Thyroid gland (tissue), 4 donors: ENCODE data around the gene ZNF423. TPM values are rescaled to one million over a fixed set of nuclear protein-coding genes. Genes with fewer than 3 reads are reported as not detected.

Source experiments
- DNase-seq, 2 donors: peaks; one replicate each; pipeline ENCODE4 v3.0.0-alpha.2; 2019
- H3K27ac ChIP-seq, 3 donors: fragments of 200-600 bp; sonication (generic); 1 replicate in 2 of 3; 2 replicates in 1 of 3; pipeline ENCODE4 v1.5.1; 2016 to 2019; ENCODE audit warnings: mild to moderate bottlenecking in 1 of 3, moderate library complexity in 1 of 3
- H3K27me3 ChIP-seq: fragments of 200-600 bp; sonication (generic); one replicate; pipeline ENCODE4 v1.5.1; 2019
- H3K36me3 ChIP-seq, 2 donors: fragments of 200-600 bp; sonication (generic); one replicate each; pipeline ENCODE4 v1.5.1; 2016 to 2019
- H3K4me1 ChIP-seq, 2 donors: fragments of 200-600 bp; sonication (generic); one replicate each; pipeline ENCODE4 v1.5.1; 2017 to 2019
- H3K4me3 ChIP-seq, 3 donors: fragments of 200-600 bp; sonication (generic); replicated peaks in 1 of 3; 1 replicate in 2 of 3; 2 replicates in 1 of 3; pipeline ENCODE4 v1.5.1; 2016; ENCODE audit warnings: mild to moderate bottlenecking in 1 of 3
- H3K9me3 ChIP-seq: fragments of 200-600 bp; sonication (generic); one replicate; pipeline ENCODE4 v1.5.1; 2017
- POLR2A ChIP-seq, 2 donors: fragments of 450-650 bp; IDR thresholded peaks; one replicate each; pipeline ENCODE4 v1.6.1; 2017; ENCODE audit warnings: antibody characterized with exemption in 2 of 2, mild to moderate bottlenecking in 2 of 2, moderate library complexity in 1 of 2
- WGBS, 2 donors: methylation state at CpG; one replicate each; pipeline ENCODE4 v1.1.5; 2017; 5-methylcytosine and 5-hydroxymethylcytosine counted together
- intact Hi-C: fragments of 100-400 bp; cut with DNase I; formaldehyde crosslinking; loops from one replicate; pipeline ENCODE4 v1.15.1; 2023
- total RNA-seq, 4 donors: library from RNA; depleted of rRNA; stranded (reverse); fragments of >200 nt; gene quantifications; one replicate each; pipeline ENCODE4 v1.2.3, GENCODE V29; 2016
- TF ChIP-seq, protein P1 (sequence below), 6 experiments: fragments of 200-600 bp in 3 of 6; fragments of 450-650 bp in 3 of 6; sonication (generic) in 3 of 6; IDR thresholded peaks; one replicate each; pipeline ENCODE4 v1.5.1; 2016 to 2019; ENCODE audit warnings: antibody characterized with exemption in 6 of 6, mild to moderate bottlenecking in 2 of 6, inconsistent platforms in 1 of 6, moderate library complexity in 1 of 6

The ZNF423 gene
- total RNA-seq, 4 donors from 2014 or later = 7.4 to 10.0 (median 8.5) TPM

DNA sequence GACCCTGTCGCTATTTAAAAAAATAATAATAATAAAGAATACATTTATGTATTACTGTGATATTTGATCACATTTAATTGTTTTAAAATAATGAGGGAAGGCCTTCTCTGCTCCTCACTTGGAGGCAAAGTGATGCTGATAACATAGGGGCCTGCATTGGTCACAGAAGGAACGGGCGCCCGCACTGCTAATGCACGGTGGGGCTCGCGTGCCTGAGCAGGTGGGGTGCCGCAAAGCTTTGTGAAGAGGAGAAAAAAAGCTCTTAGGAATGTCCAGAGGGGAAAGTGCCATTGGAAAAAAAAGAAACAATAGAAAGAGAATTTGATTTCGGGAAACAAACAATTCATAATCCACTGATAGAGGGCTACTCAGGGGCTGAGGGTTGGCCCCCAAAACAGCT lies 143.8 kb downstream of the ZNF423 start:
- intact Hi-C loops = no loop called here
- Histone ChIP-seq H3K4me3 (no peak overlapping the region), H3K27ac (no peak overlapping the region), H3K36me3 (no peaks in the 10 kb centered on the region), H3K9me3 (no peaks in the 10 kb centered on the region), H3K27me3 (no peaks in the 10 kb centered on the region), H3K4me1 (no peaks in the 10 kb centered on the region)
- TF ChIP-seq POLR2A (IDR thresholded peaks at IDR 0.05) = no peak
- TF ChIP-seq, protein P1, sequence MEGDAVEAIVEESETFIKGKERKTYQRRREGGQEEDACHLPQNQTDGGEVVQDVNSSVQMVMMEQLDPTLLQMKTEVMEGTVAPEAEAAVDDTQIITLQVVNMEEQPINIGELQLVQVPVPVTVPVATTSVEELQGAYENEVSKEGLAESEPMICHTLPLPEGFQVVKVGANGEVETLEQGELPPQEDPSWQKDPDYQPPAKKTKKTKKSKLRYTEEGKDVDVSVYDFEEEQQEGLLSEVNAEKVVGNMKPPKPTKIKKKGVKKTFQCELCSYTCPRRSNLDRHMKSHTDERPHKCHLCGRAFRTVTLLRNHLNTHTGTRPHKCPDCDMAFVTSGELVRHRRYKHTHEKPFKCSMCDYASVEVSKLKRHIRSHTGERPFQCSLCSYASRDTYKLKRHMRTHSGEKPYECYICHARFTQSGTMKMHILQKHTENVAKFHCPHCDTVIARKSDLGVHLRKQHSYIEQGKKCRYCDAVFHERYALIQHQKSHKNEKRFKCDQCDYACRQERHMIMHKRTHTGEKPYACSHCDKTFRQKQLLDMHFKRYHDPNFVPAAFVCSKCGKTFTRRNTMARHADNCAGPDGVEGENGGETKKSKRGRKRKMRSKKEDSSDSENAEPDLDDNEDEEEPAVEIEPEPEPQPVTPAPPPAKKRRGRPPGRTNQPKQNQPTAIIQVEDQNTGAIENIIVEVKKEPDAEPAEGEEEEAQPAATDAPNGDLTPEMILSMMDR (IDR thresholded peaks at IDR 0.05) = no peak
- no peak for DNase-seq
- 92 to 93% methylated on average over 9 of the region's 9 CpGs for WGBS, 2 donors

DNA sequence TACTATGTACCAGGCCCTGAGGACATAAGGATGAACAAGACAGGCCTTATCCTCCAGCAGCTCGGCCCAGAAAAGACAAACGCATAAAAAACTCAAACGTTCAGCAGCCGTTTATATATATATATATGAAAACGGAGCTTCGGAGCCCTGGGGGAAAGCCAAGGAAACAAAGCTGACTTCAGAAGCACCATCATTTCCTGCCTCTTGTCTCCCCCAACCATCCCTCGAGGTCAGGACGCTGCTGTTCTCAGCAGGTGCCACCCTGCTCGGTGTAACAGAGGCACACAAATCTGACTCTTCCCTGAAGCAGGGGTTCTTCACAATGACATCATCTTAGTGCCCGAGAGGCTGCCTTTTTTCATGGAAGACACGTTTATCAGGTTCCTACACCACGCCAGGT lies 146.9 kb downstream of the ZNF423 start:
- H3K9me3 ChIP-seq = no peaks in the 10 kb centered on the region
- no peaks in the 10 kb centered on the region for H3K36me3 ChIP-seq
- no peak for DNase-seq
- no peaks in the 10 kb centered on the region for H3K27me3 ChIP-seq
- no peak overlapping the region for H3K4me3 ChIP-seq
- no peak overlapping the region for H3K27ac ChIP-seq
- 78 to 79% methylated on average over 12 of the region's 12 CpGs for WGBS, 2 donors
- H3K4me1 ChIP-seq = no peaks in the 10 kb centered on the region
- TF ChIP-seq, protein P1 (IDR thresholded peaks at IDR 0.05) = no peak
- no peak for TF ChIP-seq POLR2A (IDR thresholded peaks at IDR 0.05)
- intact Hi-C loops = no loop called here

DNA sequence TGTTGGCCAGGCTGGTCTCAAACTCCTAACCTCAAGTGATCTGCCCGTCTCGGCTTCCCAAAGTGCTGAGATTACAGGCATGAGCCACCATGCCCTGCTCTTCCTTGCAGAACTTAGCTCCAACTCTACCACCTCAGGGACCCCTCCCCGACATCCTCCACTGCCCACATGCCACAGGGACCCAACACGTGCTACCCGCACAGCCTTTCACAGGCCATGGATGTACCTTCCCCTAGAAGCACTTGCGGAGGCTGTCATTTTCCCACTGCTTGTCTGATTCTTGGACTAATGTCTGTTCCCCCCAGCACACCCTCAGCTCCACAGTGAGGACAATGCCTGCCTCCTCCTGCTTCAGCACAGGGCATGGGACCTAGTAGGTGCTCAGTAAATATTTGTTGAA lies 147.4 kb downstream of the ZNF423 start:
- H3K27ac ChIP-seq = no peak overlapping the region
- H3K4me3 ChIP-seq = no peak overlapping the region
- no peaks in the 10 kb centered on the region for H3K9me3 ChIP-seq
- TF ChIP-seq POLR2A (IDR thresholded peaks at IDR 0.05) = no peak
- TF ChIP-seq, protein P1 (IDR thresholded peaks at IDR 0.05) = no peak
- intact Hi-C loops = no loop called here
- H3K36me3 ChIP-seq = no peaks in the 10 kb centered on the region
- 90 to 94% methylated on average over 6 of the region's 6 CpGs for WGBS, 2 donors
- H3K4me1 ChIP-seq = no peaks in the 10 kb centered on the region
- H3K27me3 ChIP-seq = no peaks in the 10 kb centered on the region
- DNase-seq = no peak

DNA sequence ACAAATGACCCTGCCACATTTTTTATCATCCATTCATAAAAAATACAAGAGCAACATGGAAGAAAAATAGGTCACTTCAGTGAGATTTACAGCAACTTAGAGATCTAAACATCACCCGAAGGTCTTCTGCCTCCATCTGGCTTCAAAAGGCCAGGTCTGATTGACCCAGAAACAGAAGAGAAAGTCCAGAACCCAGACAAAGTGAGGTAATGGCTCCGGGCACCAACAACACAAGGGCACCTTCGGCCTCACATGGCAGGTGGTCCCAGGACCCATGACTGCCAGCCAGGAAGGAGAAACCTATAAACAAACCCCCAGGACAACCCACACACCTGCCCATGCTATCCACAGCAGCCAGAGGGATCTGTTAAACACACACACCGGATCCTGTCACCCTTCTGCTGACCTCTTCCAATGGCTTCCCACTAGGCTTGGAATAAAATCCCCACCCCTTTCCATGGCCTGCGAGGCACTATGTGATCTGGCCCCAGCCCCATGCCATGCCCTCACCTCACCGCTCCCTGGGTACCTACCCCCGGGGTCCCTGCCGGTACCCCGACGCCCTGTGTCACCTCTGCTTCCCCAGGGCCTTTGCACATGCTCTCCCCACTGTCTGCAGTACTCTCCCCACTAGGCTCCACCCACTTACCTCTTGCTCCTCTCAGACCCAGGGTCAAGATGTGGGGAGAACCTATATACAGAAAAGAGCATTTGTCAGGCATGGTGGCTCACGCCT lies 149.1 kb downstream of the ZNF423 start:
- TF ChIP-seq POLR2A (IDR thresholded peaks at IDR 0.05) = no peak
- TF ChIP-seq, protein P1 (IDR thresholded peaks at IDR 0.05) = no peak
- no peaks in the 10 kb centered on the region for H3K27me3 ChIP-seq
- no peak overlapping the region for H3K4me3 ChIP-seq
- H3K4me1 ChIP-seq = peaks cover 5 to 9% of the 10 kb centered on the region in 2 donors
- 96 to 98% methylated on average over 11 of the region's 11 CpGs for WGBS, 2 donors
- H3K36me3 ChIP-seq = no peaks in the 10 kb centered on the region
- intact Hi-C loops = no loop called here
- DNase-seq = no peak
- H3K27ac ChIP-seq = no peak overlapping the region
- no peaks in the 10 kb centered on the region for H3K9me3 ChIP-seq

DNA sequence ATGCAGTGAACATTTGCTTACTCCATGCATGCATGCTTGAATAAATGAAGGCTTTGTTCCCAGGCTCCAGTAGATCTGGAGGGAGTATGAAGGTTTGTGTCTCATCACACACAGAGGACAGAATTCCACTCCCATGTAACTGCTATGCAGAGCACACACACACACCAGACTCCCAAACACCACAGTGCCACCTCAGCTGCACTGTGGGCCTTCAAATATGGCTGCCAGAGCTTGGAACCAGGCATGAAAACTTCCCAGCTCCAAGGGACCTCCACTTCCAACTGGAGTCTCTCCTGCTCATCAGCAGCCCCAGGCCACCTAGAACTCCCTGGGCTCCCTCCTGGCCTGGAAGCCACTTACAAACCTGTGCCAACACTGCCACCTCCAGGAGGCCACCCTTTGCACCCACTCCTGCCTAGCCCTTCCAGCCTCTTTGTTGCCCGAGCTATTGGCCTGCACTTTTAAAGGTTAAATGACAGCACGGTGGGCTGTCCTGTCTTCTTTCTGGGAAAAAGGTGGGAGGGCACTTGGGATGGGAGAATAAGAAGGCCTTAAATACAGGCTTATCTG lies 151.2 kb downstream of the ZNF423 start:
- no peaks in the 10 kb centered on the region for H3K9me3 ChIP-seq
- H3K4me1 ChIP-seq = peaks cover 25 to 26% of the 10 kb centered on the region in 2 donors
- H3K4me3 ChIP-seq = no peak overlapping the region
- no peaks in the 10 kb centered on the region for H3K36me3 ChIP-seq
- DNase-seq = no peak
- 85 to 98% methylated on average over 2 of the region's 2 CpGs for WGBS, 2 donors
- H3K27ac ChIP-seq = no peak overlapping the region
- H3K27me3 ChIP-seq = no peaks in the 10 kb centered on the region
- TF ChIP-seq, protein P1 (IDR thresholded peaks at IDR 0.05) = no peak
- no peak for TF ChIP-seq POLR2A (IDR thresholded peaks at IDR 0.05)
- intact Hi-C loops = no loop called here
